ENCODE measurements around the gene OTUD1. TPM values are rescaled to one million over a fixed set of nuclear protein-coding genes. Genes with fewer than 3 reads are reported as not detected.

The OTUD1 gene
- polyA plus RNA-seq, 4 donors, result 4.5 to 15.5 (median 5.4) TPM

- no peak for DNase-seq
- no peaks in the 10 kb centered on the region for H3K27me3 ChIP-seq (ENCODE audit: control insufficient read depth in 3 of 3, insufficient read depth in 3 of 3, low read length in 3 of 3)
- H3K9me3 ChIP-seq (ENCODE audit: control insufficient read depth in 2 of 2, insufficient read depth in 1 of 2, low read depth in 1 of 2, low read length in 1 of 2), result no peaks in the 10 kb centered on the region
- no peaks in the 10 kb centered on the region for H3K4me1 ChIP-seq (ENCODE audit: control insufficient read depth in 3 of 3, insufficient read depth in 2 of 3, low read depth in 1 of 3, low read length in 2 of 3)
- FAIRE-seq, result no peak
- H3K27ac ChIP-seq (ENCODE audit: low read depth in 1 of 3, low read length in 2 of 3), result no peak overlapping the region
- WGBS, 3 donors, result 64 to 88% (median 75%) methylated on average over 3 of the region's 3 CpGs
- no peaks in the 10 kb centered on the region for H3K36me3 ChIP-seq (ENCODE audit: control insufficient read depth in 3 of 3, insufficient read depth in 2 of 3, low read depth in 1 of 3, low read length in 3 of 3)
- H3K4me3 ChIP-seq (ENCODE audit: low read depth in 1 of 3, low read length in 3 of 3), result no peak overlapping the region
Measured at GRCh38 chr10:23481363-23481961, 42.6 kb downstream of the OTUD1 start.

GRCh38 chr10:23490115-23490514, 51.2 kb downstream of the OTUD1 start:
- peaks cover 0 to 2% (median 0%) of the 10 kb centered on the region in 3 donors for H3K27me3 ChIP-seq (ENCODE audit: control insufficient read depth in 3 of 3, insufficient read depth in 3 of 3, low read length in 3 of 3)
- DNase-seq (no peak), FAIRE-seq (no peak)
- H3K27ac ChIP-seq (ENCODE audit: low read depth in 1 of 3, low read length in 2 of 3), result no peak overlapping the region
- no peak overlapping the region for H3K4me3 ChIP-seq (ENCODE audit: low read depth in 1 of 3, low read length in 3 of 3)
- no peaks in the 10 kb centered on the region for H3K36me3 ChIP-seq (ENCODE audit: control insufficient read depth in 3 of 3, insufficient read depth in 2 of 3, low read depth in 1 of 3, low read length in 3 of 3)
- 76 to 82% (median 79%) methylated on average over 3 of the region's 3 CpGs for WGBS, 3 donors
- no peaks in the 10 kb centered on the region for H3K4me1 ChIP-seq (ENCODE audit: control insufficient read depth in 3 of 3, insufficient read depth in 2 of 3, low read depth in 1 of 3, low read length in 2 of 3)
- no peaks in the 10 kb centered on the region for H3K9me3 ChIP-seq (ENCODE audit: control insufficient read depth in 2 of 2, insufficient read depth in 1 of 2, low read depth in 1 of 2, low read length in 1 of 2)

Other genes with a start within 250 kb of the OTUD1 start
- gene PTF1A, start 246.8 kb upstream of the OTUD1 start, polyA plus RNA-seq, result not detected
- gene C10orf67, start 94.3 kb upstream of the OTUD1 start, polyA plus RNA-seq, result under 1 TPM in 2 of 4 donors, not detected in 2; 0.07 to 0.10 TPM